ENCODE data around the gene RGMB.
"Not testable (repeated sequence)": the region's sequence is repeated elsewhere in the genome, so short reads cannot be mapped to it uniquely, and the experiment has no call there.

The RGMB gene

DNA sequence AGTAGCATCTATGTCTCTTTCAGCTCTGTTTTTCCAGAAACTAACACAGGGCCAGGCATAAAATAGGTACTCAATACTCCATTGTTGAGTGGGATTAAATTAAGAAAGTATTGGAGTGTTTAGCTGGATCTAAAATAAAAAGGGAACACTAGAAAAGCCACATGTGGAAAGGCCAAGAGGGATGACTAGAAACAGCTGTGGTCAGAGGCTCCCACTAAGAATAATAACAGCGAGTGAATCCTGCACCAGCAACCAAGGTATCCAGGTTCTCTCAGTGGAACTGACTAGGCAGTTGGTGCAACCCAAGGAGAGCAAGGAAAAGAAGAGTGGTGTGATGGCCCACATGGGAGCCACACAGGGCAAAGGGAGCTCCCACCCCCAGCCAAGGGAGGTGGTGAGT lies 31.5 kb upstream of the RGMB start:
- H3K4me3 ChIP-seq (replicated peaks in 1 of 2; ENCODE audit: low read depth in 2 of 2, low read length in 2 of 2) = no peak overlapping the region
- no peak for DNase-seq (ENCODE audit: low read depth in 2 of 2)
- TF ChIP-seq, protein P1, sequence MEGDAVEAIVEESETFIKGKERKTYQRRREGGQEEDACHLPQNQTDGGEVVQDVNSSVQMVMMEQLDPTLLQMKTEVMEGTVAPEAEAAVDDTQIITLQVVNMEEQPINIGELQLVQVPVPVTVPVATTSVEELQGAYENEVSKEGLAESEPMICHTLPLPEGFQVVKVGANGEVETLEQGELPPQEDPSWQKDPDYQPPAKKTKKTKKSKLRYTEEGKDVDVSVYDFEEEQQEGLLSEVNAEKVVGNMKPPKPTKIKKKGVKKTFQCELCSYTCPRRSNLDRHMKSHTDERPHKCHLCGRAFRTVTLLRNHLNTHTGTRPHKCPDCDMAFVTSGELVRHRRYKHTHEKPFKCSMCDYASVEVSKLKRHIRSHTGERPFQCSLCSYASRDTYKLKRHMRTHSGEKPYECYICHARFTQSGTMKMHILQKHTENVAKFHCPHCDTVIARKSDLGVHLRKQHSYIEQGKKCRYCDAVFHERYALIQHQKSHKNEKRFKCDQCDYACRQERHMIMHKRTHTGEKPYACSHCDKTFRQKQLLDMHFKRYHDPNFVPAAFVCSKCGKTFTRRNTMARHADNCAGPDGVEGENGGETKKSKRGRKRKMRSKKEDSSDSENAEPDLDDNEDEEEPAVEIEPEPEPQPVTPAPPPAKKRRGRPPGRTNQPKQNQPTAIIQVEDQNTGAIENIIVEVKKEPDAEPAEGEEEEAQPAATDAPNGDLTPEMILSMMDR (IDR thresholded peaks at IDR 0.05; ENCODE audit: low read depth, low read length) = no peak

DNA sequence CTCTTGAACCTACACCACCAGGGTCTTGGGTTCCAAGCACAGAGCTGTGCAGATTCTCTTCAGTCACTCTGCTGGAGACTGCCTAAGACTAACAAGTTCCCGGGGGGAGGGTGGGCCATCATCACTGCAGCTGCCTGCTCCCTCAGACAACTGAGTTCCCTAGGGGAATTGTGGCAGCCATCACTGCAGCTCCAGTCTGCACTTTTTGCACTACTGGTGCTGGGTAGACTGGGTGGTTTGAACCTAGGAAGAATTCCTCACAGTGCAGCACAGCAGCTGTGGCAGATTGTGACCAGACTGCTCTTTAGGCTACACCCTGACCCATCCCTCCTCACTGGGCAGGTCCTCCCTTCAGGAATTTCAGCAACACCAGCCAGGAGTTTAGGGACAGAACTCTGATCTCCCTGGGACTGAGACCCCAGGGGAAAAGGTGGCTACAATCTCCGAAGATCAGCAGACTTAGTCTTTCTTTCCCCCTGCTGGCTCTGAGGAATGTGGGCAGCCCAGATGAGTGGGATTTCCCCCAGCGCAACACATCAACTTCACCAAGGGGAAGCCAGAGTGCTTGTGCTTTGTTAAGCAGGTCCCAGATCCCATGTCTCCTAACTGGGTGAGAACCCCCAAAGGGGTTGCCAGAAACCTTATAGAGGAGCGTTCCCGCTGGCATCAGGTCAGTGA lies 30.9 kb upstream of the RGMB start:
- TF ChIP-seq, protein P1 (IDR thresholded peaks at IDR 0.05; ENCODE audit: low read depth, low read length) = no peak
- H3K4me3 ChIP-seq (replicated peaks in 1 of 2; ENCODE audit: low read depth in 2 of 2, low read length in 2 of 2) = no peak overlapping the region
- no peak for DNase-seq (ENCODE audit: low read depth in 2 of 2)

DNA sequence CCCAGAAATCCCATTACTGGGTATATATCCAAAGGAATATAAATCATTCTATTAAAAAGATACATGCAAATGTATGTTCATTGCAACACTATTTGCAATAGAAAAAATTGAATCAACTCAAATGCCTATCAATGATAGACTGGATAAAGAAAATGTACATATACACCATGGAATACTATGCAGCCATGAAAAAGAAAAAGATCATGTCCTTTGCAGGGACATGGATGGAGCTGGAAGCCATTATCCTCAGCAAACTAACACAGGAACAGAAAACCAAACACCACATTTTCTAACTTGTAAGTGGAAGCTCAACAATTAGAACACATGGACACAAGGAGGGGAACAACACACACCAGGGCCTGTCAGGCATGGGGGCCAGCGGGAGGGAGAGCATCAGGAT lies 25.2 kb upstream of the RGMB start:
- not testable (repeated sequence) for DNase-seq (ENCODE audit: low read depth in 2 of 2); H3K4me3 ChIP-seq (replicated peaks in 1 of 2; ENCODE audit: low read depth in 2 of 2, low read length in 2 of 2)

DNA sequence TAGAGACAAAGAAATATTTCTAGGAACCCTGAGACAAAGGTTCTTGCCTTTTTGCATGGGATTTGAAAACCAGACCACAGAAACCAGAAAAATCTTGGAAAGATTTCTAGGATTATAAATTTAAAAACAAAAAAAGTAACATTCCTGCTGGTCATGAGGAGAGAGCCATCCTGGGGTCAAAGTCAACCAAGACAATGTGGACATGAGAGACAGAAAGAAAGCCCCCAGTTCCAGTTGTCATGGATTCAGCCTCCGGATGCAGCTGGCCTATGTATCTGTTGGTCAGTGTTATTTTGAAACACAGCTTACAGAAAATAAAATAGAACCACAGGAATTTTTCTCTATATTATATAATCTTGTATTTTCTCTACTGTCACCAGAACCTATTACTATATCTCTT lies 24.4 kb upstream of the RGMB start:
- no peak overlapping the region for H3K4me3 ChIP-seq (replicated peaks in 1 of 2; ENCODE audit: low read depth in 2 of 2, low read length in 2 of 2)
- no peak for DNase-seq (ENCODE audit: low read depth in 2 of 2)
- TF ChIP-seq, protein P1 (IDR thresholded peaks at IDR 0.05; ENCODE audit: low read depth, low read length) = no peak

DNA sequence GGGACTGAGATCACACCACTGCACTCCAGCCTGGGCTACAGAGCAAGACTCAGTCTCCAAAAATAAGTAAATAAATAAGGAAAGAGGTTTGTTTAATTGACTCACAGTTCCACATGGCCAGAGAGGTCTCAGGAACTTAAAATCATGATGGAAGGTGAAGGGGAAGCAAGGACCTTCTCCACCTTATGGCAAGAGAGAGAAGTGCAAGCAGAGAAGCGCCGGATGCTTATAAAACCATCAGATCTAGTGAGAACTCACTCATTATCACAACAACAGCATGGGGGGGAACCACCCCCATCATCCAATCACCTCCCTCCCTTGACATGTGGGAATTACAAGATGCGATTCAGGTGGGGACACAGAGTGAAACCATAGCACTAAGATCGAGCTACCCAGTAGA lies 22.8 kb upstream of the RGMB start:
- H3K4me3 ChIP-seq (replicated peaks in 1 of 2; ENCODE audit: low read depth in 2 of 2, low read length in 2 of 2) = no peak overlapping the region
- DNase-seq (ENCODE audit: low read depth in 2 of 2) = peak; percentile 38 to 52
- TF ChIP-seq, protein P1 (IDR thresholded peaks at IDR 0.05; ENCODE audit: low read depth, low read length) = peak; percentile 57

DNA sequence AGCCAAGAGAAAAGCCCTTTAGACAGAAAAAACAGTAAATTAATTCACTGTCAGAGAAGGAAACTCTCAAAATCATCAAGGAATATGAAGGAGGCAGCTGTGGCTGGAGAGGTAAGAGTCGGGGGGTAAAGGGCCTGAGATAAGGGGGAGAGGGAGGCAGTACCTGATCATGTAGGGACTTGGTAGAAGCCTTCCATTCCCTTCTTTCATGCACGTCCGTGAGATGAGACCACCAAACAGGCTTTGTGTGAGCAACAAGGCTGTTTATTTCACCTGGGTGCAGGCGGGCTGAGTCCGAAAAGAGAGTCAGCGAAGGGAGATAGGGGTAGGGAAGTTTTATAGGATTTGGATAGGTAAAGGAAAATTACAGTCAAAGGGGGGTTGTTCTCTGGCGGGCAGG lies 21.1 kb upstream of the RGMB start:
- DNase-seq (ENCODE audit: low read depth in 2 of 2); H3K4me3 ChIP-seq (replicated peaks in 1 of 2; ENCODE audit: low read depth in 2 of 2, low read length in 2 of 2): not testable (repeated sequence)

DNA sequence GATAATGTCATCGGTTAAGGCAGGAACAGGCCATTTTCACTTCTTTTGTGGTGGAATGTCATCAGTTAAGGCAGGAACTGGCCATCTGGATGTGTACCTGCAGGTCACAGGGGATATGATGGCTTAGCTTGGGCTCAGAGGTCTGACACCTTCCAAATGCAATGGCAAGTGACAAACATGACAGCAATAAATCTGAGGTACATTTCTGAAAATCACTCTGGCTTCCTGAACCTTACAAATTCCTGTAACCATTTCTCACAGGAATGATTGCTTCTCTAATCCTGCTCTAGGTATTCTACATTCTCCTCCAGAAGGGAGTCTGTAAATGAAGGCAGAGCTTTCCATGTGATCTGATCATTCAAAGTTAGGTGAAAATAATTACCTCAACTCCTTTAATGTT lies 20.7 kb upstream of the RGMB start:
- not testable (repeated sequence) for DNase-seq (ENCODE audit: low read depth in 2 of 2); H3K4me3 ChIP-seq (replicated peaks in 1 of 2; ENCODE audit: low read depth in 2 of 2, low read length in 2 of 2)

DNA sequence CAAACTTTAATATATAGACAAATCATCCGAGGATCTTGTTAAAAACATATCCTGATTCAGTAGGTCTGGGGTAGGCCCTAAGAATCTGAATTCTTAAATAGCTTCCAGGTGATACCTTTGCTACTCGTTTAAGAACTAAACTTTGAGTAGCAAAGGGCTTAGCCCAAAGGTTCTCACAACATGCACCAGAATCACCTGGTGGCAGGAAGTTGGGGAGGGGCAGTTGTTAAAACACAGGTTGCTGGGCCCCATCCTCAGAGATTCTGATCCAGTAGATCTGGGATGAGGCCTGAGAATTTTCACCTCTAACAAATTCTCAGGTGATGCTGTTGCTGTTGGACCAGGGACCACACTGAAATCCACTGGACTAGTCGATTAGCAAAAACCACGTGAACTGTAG lies 20.0 kb upstream of the RGMB start:
- no peak for DNase-seq (ENCODE audit: low read depth in 2 of 2)
- H3K4me3 ChIP-seq (replicated peaks in 1 of 2; ENCODE audit: low read depth in 2 of 2, low read length in 2 of 2) = no peak overlapping the region
- TF ChIP-seq, protein P1 (IDR thresholded peaks at IDR 0.05; ENCODE audit: low read depth, low read length) = no peak
